ENCODE data around the gene IL17D. TPM values are rescaled to one million over a fixed set of nuclear protein-coding genes. Genes with fewer than 3 reads are reported as not detected.

IL17D gene
- total RNA-seq, 2 donors from 2014 or later, result 0.66 to 0.78 TPM

- peaks cover 0 to 13% of the 10 kb centered on the region in 2 donors for H3K27me3 ChIP-seq
- TF ChIP-seq POLR2A (IDR thresholded peaks at IDR 0.05), result no peak
- TF ChIP-seq, protein P1, sequence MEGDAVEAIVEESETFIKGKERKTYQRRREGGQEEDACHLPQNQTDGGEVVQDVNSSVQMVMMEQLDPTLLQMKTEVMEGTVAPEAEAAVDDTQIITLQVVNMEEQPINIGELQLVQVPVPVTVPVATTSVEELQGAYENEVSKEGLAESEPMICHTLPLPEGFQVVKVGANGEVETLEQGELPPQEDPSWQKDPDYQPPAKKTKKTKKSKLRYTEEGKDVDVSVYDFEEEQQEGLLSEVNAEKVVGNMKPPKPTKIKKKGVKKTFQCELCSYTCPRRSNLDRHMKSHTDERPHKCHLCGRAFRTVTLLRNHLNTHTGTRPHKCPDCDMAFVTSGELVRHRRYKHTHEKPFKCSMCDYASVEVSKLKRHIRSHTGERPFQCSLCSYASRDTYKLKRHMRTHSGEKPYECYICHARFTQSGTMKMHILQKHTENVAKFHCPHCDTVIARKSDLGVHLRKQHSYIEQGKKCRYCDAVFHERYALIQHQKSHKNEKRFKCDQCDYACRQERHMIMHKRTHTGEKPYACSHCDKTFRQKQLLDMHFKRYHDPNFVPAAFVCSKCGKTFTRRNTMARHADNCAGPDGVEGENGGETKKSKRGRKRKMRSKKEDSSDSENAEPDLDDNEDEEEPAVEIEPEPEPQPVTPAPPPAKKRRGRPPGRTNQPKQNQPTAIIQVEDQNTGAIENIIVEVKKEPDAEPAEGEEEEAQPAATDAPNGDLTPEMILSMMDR (IDR thresholded peaks at IDR 0.05), result no peak
- no peak overlapping the region for H3K4me3 ChIP-seq
- no peaks in the 10 kb centered on the region for H3K36me3 ChIP-seq (replicated peaks in 1 of 2; ENCODE audit: insufficient read depth in 1 of 2, low read depth in 2 of 2)
- no peaks in the 10 kb centered on the region for H3K9me3 ChIP-seq
- DNase-seq, result no peak
- H3K27ac ChIP-seq, result no peak overlapping the region
- intact Hi-C loops (cut with DNase I), result loop anchor here (10.0 kb wide), 1 partner anchor 106 kb away; no protein-coding TSS in a partner anchor
- WGBS, 2 donors, result 79 to 87% methylated on average over 12 of the region's 12 CpGs
- no peak for ATAC-seq
- H3K4me1 ChIP-seq, result peaks cover 14% of the 10 kb centered on the region
Measured at GRCh38 chr13:20718958-20719566, 15.6 kb downstream of the IL17D start.

DNA sequence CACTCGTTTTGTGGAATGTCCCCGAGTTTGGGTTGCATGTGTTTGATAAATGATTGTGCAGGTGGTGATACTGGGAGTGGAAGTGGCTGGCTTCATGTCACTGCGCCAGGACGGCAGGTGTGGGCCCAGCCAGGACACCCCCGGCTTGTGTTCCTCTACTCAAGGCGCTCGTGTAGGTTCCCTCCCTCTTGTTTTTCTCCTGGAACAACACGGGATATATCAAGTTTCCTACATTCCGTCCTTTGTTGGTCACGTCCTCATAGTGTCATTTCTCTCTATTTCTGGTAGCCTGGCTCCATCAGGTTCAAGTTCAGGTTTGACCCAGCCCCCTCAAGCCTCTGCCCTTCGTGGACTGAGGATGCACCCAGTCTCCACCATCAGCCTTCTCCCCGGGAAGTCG, 16.3 kb downstream of the IL17D start:
- WGBS, 2 donors, result 67 to 70% methylated on average over 13 of the region's 13 CpGs
- Histone ChIP-seq H3K27ac (no peak overlapping the region), H3K4me3 (no peak overlapping the region), H3K27me3 (peaks cover 0 to 13% of the 10 kb centered on the region in 2 donors), H3K9me3 (no peaks in the 10 kb centered on the region), H3K36me3 (replicated peaks in 1 of 2; ENCODE audit: insufficient read depth in 1 of 2, low read depth in 2 of 2) (no peaks in the 10 kb centered on the region), H3K4me1 (peaks cover 14% of the 10 kb centered on the region)
- no peak for TF ChIP-seq POLR2A (IDR thresholded peaks at IDR 0.05)
- TF ChIP-seq, protein P1 (IDR thresholded peaks at IDR 0.05), result no peak
- intact Hi-C loops (cut with DNase I), result loop anchor here (10.0 kb wide), 1 partner anchor 105 kb away; no protein-coding TSS in a partner anchor
- DNase-seq (no peak), ATAC-seq (no peak)

GRCh38 chr13:20720499-20720898, 17.0 kb downstream of the IL17D start:
- peaks cover 14% of the 10 kb centered on the region for H3K4me1 ChIP-seq
- 81 to 86% methylated on average over 8 to 11 of the region's 11 CpGs for WGBS, 2 donors

GRCh38 chr13:20721058-20721453, 17.6 kb downstream of the IL17D start:
- peaks cover 14% of the 10 kb centered on the region for H3K4me1 ChIP-seq
- no peaks in the 10 kb centered on the region for H3K36me3 ChIP-seq (replicated peaks in 1 of 2; ENCODE audit: insufficient read depth in 1 of 2, low read depth in 2 of 2)
- no peak overlapping the region for H3K27ac ChIP-seq
- ATAC-seq, result no peak
- no peak overlapping the region for H3K4me3 ChIP-seq
- H3K27me3 ChIP-seq, result peaks cover 0 to 13% of the 10 kb centered on the region in 2 donors
- intact Hi-C loops (cut with DNase I), result no loop called here
- no peaks in the 10 kb centered on the region for H3K9me3 ChIP-seq
- no peak for TF ChIP-seq POLR2A (IDR thresholded peaks at IDR 0.05)
- TF ChIP-seq, protein P1 (IDR thresholded peaks at IDR 0.05), result no peak
- DNase-seq, result no peak
- 60 to 71% methylated on average over 5 to 16 of the region's 16 CpGs for WGBS, 2 donors

More at GRCh38 chr13:20720499-20720898, 17.0 kb downstream of the IL17D start:
- Histone ChIP-seq H3K4me3 (no peak overlapping the region), H3K9me3 (no peaks in the 10 kb centered on the region), H3K27me3 (peaks cover 0 to 13% of the 10 kb centered on the region in 2 donors), H3K27ac (no peak overlapping the region), H3K36me3 (replicated peaks in 1 of 2; ENCODE audit: insufficient read depth in 1 of 2, low read depth in 2 of 2) (no peaks in the 10 kb centered on the region)
- DNase-seq, result no peak
- no peak for TF ChIP-seq POLR2A (IDR thresholded peaks at IDR 0.05)
- TF ChIP-seq, protein P1 (IDR thresholded peaks at IDR 0.05), result no peak
- ATAC-seq, result no peak
- intact Hi-C loops (cut with DNase I), result no loop called here

Data from body of pancreas (tissue), 4 donors.